GM18870 (cell line): ENCODE results near the gene TRMT44.

Experiments
- ATAC-seq: cut with Tn5 transposase; IDR thresholded peaks from one replicate; pipeline ENCODE4 v1.9.1; 2021; ENCODE audit warnings: moderate library complexity; ENCODE audit not compliant: unreplicated experiment

TRMT44 gene

GRCh38 chr4:8440492-8441311 lies at the start of gene TRMT44, which contains the start of gene ACOX3:
Gene TRMT44, plus strand, starts transcription at chr4:8440777. Its CDS starts 46 bp downstream, at chr4:8440823.
Gene ACOX3, minus strand, starts transcription at chr4:8440723. Its CDS starts 24,202 bp downstream, at chr4:8416521.
- ATAC-seq, result peak; percentile 72

GRCh38 chr4:8391071-8391470 lies 49.5 kb upstream of the TRMT44 start:
- no peak for ATAC-seq

- no peak for ATAC-seq
These were observed 48.6 kb upstream of the TRMT44 start for GRCh38 chr4:8391972-8392371.

- ATAC-seq, result no peak
These were observed 47.9 kb upstream of the TRMT44 start for GRCh38 chr4:8392591-8393190.

- ATAC-seq, result no peak
These were observed 47.0 kb upstream of the TRMT44 start for GRCh38 chr4:8393593-8394038.

- ATAC-seq, result no peak
These were observed 46.5 kb upstream of the TRMT44 start for GRCh38 chr4:8394061-8394519.

GRCh38 chr4:8394806-8395205 lies 45.8 kb upstream of the TRMT44 start:
- no peak for ATAC-seq

GRCh38 chr4:8395504-8396296 lies 44.9 kb upstream of the TRMT44 start:
- ATAC-seq, result no peak

- no peak for ATAC-seq
These were observed 43.7 kb upstream of the TRMT44 start for GRCh38 chr4:8396762-8397406.

- ATAC-seq, result no peak
These were observed 42.2 kb upstream of the TRMT44 start for GRCh38 chr4:8398347-8398746.

- ATAC-seq, result no peak
These were observed 41.3 kb upstream of the TRMT44 start for GRCh38 chr4:8399298-8399697.

GRCh38 chr4:8400632-8401325 lies 39.8 kb upstream of the TRMT44 start:
- no peak for ATAC-seq

GRCh38 chr4:8401665-8402064 lies 38.9 kb upstream of the TRMT44 start:
- ATAC-seq, result no peak

GRCh38 chr4:8402181-8402597 lies 38.4 kb upstream of the TRMT44 start:
- no peak for ATAC-seq

GRCh38 chr4:8402640-8403039 lies 37.9 kb upstream of the TRMT44 start:
- no peak for ATAC-seq

- no peak for ATAC-seq
These were observed 37.3 kb upstream of the TRMT44 start for GRCh38 chr4:8403173-8403753.

GRCh38 chr4:8403976-8404375 lies 36.6 kb upstream of the TRMT44 start:
- no peak for ATAC-seq

GRCh38 chr4:8404791-8405515 lies 35.6 kb upstream of the TRMT44 start:
- no peak for ATAC-seq

- ATAC-seq, result no peak
These were observed 35.1 kb upstream of the TRMT44 start for GRCh38 chr4:8405516-8405875.
